Uterus (tissue), 2 donors: ENCODE measurements around the gene ZNF219.

Experiments
- CTCF ChIP-seq, 4 experiments: fragments of 200-600 bp in 2 of 4; fragments of 450-650 bp in 2 of 4; sonication (generic) in 2 of 4; IDR thresholded peaks; one replicate each; pipeline ENCODE4 v1.5.1; 2016 to 2019; ENCODE audit warnings: antibody characterized with exemption in 4 of 4, mild to moderate bottlenecking in 2 of 4, moderate library complexity in 1 of 4
- POLR2A ChIP-seq, 2 donors: fragments of 450-650 bp; IDR thresholded peaks; one replicate each; pipeline ENCODE4 v1.6.1; 2016; ENCODE audit warnings: antibody characterized with exemption in 2 of 2, mild to moderate bottlenecking in 1 of 2, moderate library complexity in 1 of 2

GRCh38 chr14:21072781-21073339, 25.6 kb downstream of the ZNF219 start:
- no peak for TF ChIP-seq CTCF (IDR thresholded peaks at IDR 0.05)
- no peak for TF ChIP-seq POLR2A (IDR thresholded peaks at IDR 0.05)
